Measurements from ENCODE around the gene SLC25A24.

DNA sequence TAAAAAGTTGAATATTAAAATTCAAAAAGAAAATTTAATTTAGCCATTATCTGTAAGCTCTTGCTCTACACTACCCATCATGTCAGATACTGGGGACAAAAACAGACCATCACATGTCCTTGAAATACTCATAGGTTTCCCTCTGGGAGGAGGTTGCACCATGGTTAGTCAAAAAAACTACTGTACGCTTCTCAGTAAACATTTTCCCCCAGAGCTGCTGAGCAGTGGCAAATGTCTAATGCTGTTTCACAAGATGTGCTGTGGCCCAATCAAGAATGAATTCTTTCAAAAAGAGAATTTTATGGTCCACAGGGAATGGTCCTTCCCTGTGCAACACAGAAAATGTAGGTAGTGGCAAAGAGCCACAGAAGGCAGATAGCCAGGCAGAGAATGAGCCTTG lies 6.1 kb downstream of the SLC25A24 start:
- TF ChIP-seq, protein P1, sequence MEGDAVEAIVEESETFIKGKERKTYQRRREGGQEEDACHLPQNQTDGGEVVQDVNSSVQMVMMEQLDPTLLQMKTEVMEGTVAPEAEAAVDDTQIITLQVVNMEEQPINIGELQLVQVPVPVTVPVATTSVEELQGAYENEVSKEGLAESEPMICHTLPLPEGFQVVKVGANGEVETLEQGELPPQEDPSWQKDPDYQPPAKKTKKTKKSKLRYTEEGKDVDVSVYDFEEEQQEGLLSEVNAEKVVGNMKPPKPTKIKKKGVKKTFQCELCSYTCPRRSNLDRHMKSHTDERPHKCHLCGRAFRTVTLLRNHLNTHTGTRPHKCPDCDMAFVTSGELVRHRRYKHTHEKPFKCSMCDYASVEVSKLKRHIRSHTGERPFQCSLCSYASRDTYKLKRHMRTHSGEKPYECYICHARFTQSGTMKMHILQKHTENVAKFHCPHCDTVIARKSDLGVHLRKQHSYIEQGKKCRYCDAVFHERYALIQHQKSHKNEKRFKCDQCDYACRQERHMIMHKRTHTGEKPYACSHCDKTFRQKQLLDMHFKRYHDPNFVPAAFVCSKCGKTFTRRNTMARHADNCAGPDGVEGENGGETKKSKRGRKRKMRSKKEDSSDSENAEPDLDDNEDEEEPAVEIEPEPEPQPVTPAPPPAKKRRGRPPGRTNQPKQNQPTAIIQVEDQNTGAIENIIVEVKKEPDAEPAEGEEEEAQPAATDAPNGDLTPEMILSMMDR (IDR thresholded peaks at IDR 0.05): no peak
- TF ChIP-seq POLR2A (IDR thresholded peaks at IDR 0.05) (no peak), EP300 (IDR thresholded peaks at IDR 0.05) (no peak)

Data from tibial nerve (tissue), 4 donors.